ENCODE measurements around the gene ADAMTS7.
"Not testable (repeated sequence)": the region's sequence is repeated elsewhere in the genome, so short reads cannot be mapped to it uniquely, and the experiment has no call there.

Gene ADAMTS7

GRCh38 chr15:78753751-78754535, 57.3 kb downstream of the ADAMTS7 start:
- DNase-seq (ENCODE audit: low read depth in 3 of 3, low spot score in 1 of 3): not testable (repeated sequence)

- DNase-seq (ENCODE audit: low read depth in 3 of 3, low spot score in 1 of 3): not testable (repeated sequence)
These were observed 58.0 kb downstream of the ADAMTS7 start for GRCh38 chr15:78753359-78753659.

- no peak for DNase-seq (ENCODE audit: low read depth in 3 of 3, low spot score in 1 of 3)
These were observed 58.5 kb downstream of the ADAMTS7 start for GRCh38 chr15:78752492-78753358.

GRCh38 chr15:78751602-78751979, 59.7 kb downstream of the ADAMTS7 start:
- DNase-seq (ENCODE audit: low read depth in 3 of 3, low spot score in 1 of 3): no peak

GRCh38 chr15:78750974-78751601, 60.2 kb downstream of the ADAMTS7 start:
- DNase-seq (ENCODE audit: low read depth in 3 of 3, low spot score in 1 of 3): peak; percentile 81 to 88 (median 81)

GRCh38 chr15:78750566-78750965, 60.7 kb downstream of the ADAMTS7 start:
- DNase-seq (ENCODE audit: low read depth in 3 of 3, low spot score in 1 of 3): no peak

- DNase-seq (ENCODE audit: low read depth in 3 of 3, low spot score in 1 of 3): no peak
These were observed 61.4 kb downstream of the ADAMTS7 start for GRCh38 chr15:78749831-78750230.

- DNase-seq (ENCODE audit: low read depth in 3 of 3, low spot score in 1 of 3): not testable (repeated sequence)
These were observed 63.4 kb downstream of the ADAMTS7 start for GRCh38 chr15:78747877-78748276.

- not testable (repeated sequence) for DNase-seq (ENCODE audit: low read depth in 3 of 3, low spot score in 1 of 3)
These were observed 69.6 kb downstream of the ADAMTS7 start for GRCh38 chr15:78741674-78742073.

GRCh38 chr15:78740904-78741274, 70.4 kb downstream of the ADAMTS7 start:
- no peak for DNase-seq (ENCODE audit: low read depth in 3 of 3, low spot score in 1 of 3)

GRCh38 chr15:78739996-78740903, 71.0 kb downstream of the ADAMTS7 start:
- DNase-seq (ENCODE audit: low read depth in 3 of 3, low spot score in 1 of 3): peak in 1 of 3 donors; percentile 41

- no peak for DNase-seq (ENCODE audit: low read depth in 3 of 3, low spot score in 1 of 3)
These were observed 72.1 kb downstream of the ADAMTS7 start for GRCh38 chr15:78739206-78739605.

GRCh38 chr15:78737931-78738558, 73.2 kb downstream of the ADAMTS7 start:
- peak in 1 of 3 donors; percentile 6 for DNase-seq (ENCODE audit: low read depth in 3 of 3, low spot score in 1 of 3)

- no peak for DNase-seq (ENCODE audit: low read depth in 3 of 3, low spot score in 1 of 3)
These were observed 74.0 kb downstream of the ADAMTS7 start for GRCh38 chr15:78737187-78737820.

GRCh38 chr15:78736286-78736685, 75.0 kb downstream of the ADAMTS7 start:
- not testable (repeated sequence) for DNase-seq (ENCODE audit: low read depth in 3 of 3, low spot score in 1 of 3)

GRCh38 chr15:78734451-78735064, 76.7 kb downstream of the ADAMTS7 start:
- no peak for DNase-seq (ENCODE audit: low read depth in 3 of 3, low spot score in 1 of 3)

- DNase-seq (ENCODE audit: low read depth in 3 of 3, low spot score in 1 of 3): no peak
These were observed 78.6 kb downstream of the ADAMTS7 start for GRCh38 chr15:78732634-78733033.

- no peak for DNase-seq (ENCODE audit: low read depth in 3 of 3, low spot score in 1 of 3)
These were observed 80.3 kb downstream of the ADAMTS7 start for GRCh38 chr15:78730955-78731354.

GRCh38 chr15:78728427-78728826, 82.8 kb downstream of the ADAMTS7 start:
- DNase-seq (ENCODE audit: low read depth in 3 of 3, low spot score in 1 of 3): not testable (repeated sequence)
